HuH-7.5 (cell line): ENCODE data around the gene DLX6.
A peak's percentile ranks its signal among the peaks of the same experiment; 100 is the strongest.
"Not testable (repeated sequence)": the region's sequence is repeated elsewhere in the genome, so short reads cannot be mapped to it uniquely, and the experiment has no call there.

Experiments
- DNase-seq: peaks from one replicate; pipeline ENCODE4 v3.0.0; 2011; ENCODE audit warnings: low spot score

DLX6 gene

GRCh38 chr7:97024209-97025129 lies 19.1 kb downstream of the DLX6 start, which contains the start of gene DLX5:
TSS of gene DLX5 (minus strand) at chr7:97024831. CDS start at chr7:97024623, 208 bp downstream.
- peak; percentile 76 for DNase-seq

- no peak for DNase-seq
Observed at GRCh38 chr7:97025130-97025499, 19.8 kb downstream of the DLX6 start.

GRCh38 chr7:97025983-97026714 lies 20.8 kb downstream of the DLX6 start:
- DNase-seq = no peak

- DNase-seq = no peak
Observed at GRCh38 chr7:97026715-97027426, 21.5 kb downstream of the DLX6 start.

GRCh38 chr7:97027427-97028234 lies 22.3 kb downstream of the DLX6 start:
- DNase-seq = peak; percentile 87

- DNase-seq = not testable (repeated sequence)
Observed at GRCh38 chr7:97034213-97034852, 29.0 kb downstream of the DLX6 start.

- DNase-seq = no peak
Observed at GRCh38 chr7:97039374-97040065, 34.2 kb downstream of the DLX6 start.

GRCh38 chr7:97043281-97043680 lies 37.9 kb downstream of the DLX6 start:
- DNase-seq = no peak
